ENCODE data around the gene CEL.
"Not testable (repeated sequence)": the region's sequence is repeated elsewhere in the genome, so short reads cannot be mapped to it uniquely, and the experiment has no call there.

CEL gene

GRCh38 chr9:133065070-133065388 is 3.2 kb downstream of the CEL start:
- DNase-seq: no peak

- no peak for DNase-seq
These were observed 4.6 kb downstream of the CEL start for GRCh38 chr9:133066181-133066983.

- DNase-seq: no peak
These were observed 5.2 kb downstream of the CEL start for GRCh38 chr9:133067006-133067405.

GRCh38 chr9:133067813-133068212 is 6.0 kb downstream of the CEL start:
- DNase-seq: no peak

DNA sequence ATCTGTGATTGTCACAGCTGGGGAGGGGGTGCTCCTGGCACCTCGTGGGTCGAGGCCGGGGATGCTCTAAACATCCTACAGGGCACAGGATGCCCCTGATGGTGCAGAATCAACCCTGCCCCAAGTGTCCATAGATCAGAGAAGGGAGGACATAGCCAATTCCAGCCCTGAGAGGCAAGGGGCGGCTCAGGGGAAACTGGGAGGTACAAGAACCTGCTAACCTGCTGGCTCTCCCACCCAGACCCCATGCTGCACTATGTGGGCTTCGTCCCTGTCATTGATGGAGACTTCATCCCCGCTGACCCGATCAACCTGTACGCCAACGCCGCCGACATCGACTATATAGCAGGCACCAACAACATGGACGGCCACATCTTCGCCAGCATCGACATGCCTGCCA is 6.7 kb downstream of the CEL start:
- not testable (repeated sequence) for DNase-seq

DNA sequence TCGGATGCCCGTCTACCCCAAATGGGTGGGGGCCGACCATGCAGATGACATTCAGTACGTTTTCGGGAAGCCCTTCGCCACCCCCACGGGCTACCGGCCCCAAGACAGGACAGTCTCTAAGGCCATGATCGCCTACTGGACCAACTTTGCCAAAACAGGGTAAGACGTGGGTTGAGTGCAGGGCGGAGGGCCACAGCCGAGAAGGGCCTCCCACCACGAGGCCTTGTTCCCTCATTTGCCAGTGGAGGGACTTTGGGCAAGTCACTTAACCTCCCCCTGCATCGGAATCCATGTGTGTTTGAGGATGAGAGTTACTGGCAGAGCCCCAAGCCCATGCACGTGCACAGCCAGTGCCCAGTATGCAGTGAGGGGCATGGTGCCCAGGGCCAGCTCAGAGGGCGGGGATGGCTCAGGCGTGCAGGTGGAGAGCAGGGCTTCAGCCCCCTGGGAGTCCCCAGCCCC is 8.8 kb downstream of the CEL start:
- not testable (repeated sequence) for DNase-seq

- not testable (repeated sequence) for DNase-seq
These were observed 9.2 kb downstream of the CEL start for GRCh38 chr9:133070985-133071384.

DNA sequence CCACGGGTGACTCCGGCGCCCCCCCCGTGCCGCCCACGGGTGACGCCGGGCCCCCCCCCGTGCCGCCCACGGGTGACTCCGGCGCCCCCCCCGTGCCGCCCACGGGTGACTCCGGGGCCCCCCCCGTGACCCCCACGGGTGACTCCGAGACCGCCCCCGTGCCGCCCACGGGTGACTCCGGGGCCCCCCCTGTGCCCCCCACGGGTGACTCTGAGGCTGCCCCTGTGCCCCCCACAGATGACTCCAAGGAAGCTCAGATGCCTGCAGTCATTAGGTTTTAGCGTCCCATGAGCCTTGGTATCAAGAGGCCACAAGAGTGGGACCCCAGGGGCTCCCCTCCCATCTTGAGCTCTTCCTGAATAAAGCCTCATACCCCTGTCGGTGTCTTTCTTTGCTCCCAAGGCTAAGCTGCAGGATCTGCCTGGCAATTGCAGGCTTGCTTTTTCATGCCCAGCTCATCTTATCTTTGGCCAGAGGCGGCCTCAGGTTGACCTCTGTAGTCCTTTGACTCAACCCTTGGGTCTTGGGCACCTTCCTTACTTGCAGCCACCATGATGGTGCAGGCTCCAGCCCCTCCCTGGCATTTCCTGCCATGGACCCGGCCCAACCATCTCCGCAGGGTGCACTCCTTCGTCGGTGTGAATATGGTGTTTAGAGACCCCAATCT is 9.8 kb downstream of the CEL start:
- no peak for DNase-seq

DNA sequence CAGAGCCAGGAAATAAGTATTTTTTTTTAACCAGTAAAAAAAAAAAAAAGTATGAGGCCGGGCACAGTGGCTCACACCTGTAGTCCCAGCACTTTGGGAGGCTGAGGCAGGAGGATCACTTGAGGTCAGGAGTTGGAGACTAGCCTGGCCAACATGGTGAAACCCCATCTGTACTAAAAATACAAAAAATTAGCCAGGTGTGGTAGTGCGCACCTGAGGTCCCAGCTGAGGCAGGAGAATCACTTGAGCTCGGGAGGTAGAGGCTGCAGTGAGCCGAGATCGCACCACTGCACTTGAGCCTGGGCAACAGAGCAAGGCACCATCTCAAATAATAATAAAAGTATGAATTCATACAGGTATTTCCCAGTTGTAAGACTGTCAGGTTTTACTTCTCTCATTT is 10.4 kb downstream of the CEL start:
- DNase-seq: not testable (repeated sequence)

GRCh38 chr9:133073086-133074014 is 11.6 kb downstream of the CEL start:
- DNase-seq: peak; percentile 4 to 12

GRCh38 chr9:133074111-133074651 is 12.4 kb downstream of the CEL start:
- DNase-seq: no peak

GRCh38 chr9:133075925-133076630 is 14.3 kb downstream of the CEL start:
- no peak for DNase-seq

- DNase-seq: no peak
These were observed 14.9 kb downstream of the CEL start for GRCh38 chr9:133076691-133077090.

DNA sequence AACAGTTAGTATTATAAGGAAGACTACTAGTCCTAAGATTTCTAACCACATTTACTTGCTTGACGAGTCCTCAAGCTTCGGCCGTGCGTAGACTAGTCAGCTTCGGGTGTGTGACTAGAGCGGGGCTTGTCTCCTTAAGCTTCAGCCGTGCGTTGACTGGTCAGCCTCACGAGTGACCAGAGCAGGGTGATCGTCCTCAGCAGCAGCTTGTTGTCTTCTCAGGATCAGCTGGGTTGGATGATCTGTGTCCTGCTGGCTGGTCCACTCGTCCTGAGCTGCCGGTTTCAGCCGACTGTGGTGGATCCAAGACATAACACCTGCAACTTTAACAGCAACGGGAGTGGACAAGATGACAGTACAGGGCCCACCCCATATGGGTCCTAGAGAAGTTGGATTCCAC is 16.7 kb downstream of the CEL start:
- DNase-seq: no peak

GRCh38 chr9:133080161-133080560 is 18.4 kb downstream of the CEL start:
- DNase-seq: no peak

GRCh38 chr9:133080786-133081779 is 19.3 kb downstream of the CEL start:
- not testable (repeated sequence) for DNase-seq

- not testable (repeated sequence) for DNase-seq
These were observed 20.3 kb downstream of the CEL start for GRCh38 chr9:133081957-133082644.

DNA sequence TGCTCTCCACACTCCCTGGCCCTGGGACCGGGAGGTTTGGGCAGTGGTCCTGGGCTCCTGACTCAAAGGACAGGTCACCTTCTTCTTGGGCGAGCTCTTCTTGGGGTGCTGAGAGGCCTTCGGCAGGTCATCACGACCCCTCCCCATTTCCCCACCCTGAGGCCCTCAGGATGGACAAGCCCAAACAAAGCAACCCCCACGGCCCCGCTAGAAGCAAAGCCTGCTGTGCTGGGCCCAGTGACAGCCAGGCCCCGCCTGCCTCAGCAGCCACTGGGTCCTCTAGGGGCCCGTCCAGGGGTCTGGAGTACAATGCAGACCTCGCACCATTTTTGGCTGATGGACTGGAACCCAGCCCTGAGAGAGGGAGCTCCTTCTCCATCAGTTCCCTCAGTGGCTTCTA is 21.9 kb downstream of the CEL start:
- DNase-seq: not testable (repeated sequence)

- not testable (repeated sequence) for DNase-seq
These were observed 24.6 kb downstream of the CEL start for GRCh38 chr9:133086212-133086860.

GRCh38 chr9:133086894-133087293 is 25.1 kb downstream of the CEL start:
- DNase-seq: no peak

All from inflammatory macrophage (primary cell).